Fibroblast of skin of scalp (primary cell): ENCODE measurements around the gene HUNK.
"Not testable (repeated sequence)": the region's sequence is repeated elsewhere in the genome, so short reads cannot be mapped to it uniquely, and the experiment has no call there.

ENCODE experiments used
- DNase-seq: peaks from one replicate; pipeline ENCODE4 v3.0.0-alpha.2; 2013

HUNK gene

GRCh38 chr21:32003411-32003810, 130.6 kb downstream of the HUNK start:
- DNase-seq, result peak; percentile 9

GRCh38 chr21:32004291-32004690, 131.5 kb downstream of the HUNK start:
- peak; percentile 27 for DNase-seq

GRCh38 chr21:32007456-32007855, 134.6 kb downstream of the HUNK start:
- DNase-seq, result peak; percentile 97

GRCh38 chr21:32008714-32009113, 135.9 kb downstream of the HUNK start:
- DNase-seq, result no peak

- no peak for DNase-seq
These were observed 136.4 kb downstream of the HUNK start for GRCh38 chr21:32009263-32009662.

DNA sequence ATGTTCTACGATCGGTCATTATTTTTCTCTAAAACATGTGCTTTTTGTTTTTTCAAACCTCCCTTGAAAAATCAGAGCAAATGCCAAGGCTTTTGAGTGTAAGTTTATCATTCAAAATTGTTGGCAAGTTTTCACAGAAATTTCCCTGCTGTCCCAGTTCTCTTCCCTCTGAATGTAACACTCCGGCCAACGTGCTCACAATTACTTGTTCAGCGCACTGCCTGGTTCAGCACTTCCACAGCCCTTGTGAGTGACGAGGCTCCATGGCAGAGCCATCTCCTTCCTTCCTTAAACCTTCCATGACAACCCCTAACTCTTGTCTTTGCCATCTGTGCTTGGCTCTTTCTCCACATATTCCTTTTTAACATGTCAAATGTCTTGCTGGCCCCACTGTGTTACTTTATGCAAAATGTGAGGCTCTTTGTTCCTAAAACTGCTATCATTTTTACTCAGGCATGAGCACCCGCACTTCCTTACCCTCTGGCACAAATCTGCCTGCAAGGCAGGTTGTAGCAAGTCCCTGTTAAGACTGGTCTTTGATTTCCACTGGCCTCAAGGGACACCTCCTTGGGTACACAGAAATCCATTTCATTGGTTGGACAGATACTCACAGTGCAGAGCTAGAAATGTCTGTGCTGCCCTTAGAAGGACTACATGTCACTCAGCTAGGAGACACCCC, 142.8 kb downstream of the HUNK start:
- DNase-seq, result no peak

DNA sequence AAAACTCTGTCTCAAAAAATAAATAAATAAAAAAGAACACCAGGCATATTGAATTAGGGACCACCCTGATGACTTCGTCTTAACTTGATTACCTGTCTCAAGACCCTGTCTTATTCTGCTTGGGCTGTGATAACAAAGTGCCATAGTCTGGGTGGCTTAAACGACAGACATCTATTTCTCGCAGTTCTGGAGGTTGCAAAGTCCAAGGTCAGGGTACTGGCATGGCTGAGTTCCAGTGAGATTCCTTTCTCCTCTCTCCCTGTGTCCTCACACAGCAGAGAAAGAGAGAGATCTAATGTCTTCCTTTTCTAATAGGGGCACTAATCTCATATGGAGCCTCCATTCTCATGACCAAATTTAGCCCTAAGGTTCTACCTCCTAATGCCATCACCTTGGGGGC, 145.6 kb downstream of the HUNK start:
- no peak for DNase-seq

GRCh38 chr21:32020564-32020963, 147.7 kb downstream of the HUNK start:
- no peak for DNase-seq

DNA sequence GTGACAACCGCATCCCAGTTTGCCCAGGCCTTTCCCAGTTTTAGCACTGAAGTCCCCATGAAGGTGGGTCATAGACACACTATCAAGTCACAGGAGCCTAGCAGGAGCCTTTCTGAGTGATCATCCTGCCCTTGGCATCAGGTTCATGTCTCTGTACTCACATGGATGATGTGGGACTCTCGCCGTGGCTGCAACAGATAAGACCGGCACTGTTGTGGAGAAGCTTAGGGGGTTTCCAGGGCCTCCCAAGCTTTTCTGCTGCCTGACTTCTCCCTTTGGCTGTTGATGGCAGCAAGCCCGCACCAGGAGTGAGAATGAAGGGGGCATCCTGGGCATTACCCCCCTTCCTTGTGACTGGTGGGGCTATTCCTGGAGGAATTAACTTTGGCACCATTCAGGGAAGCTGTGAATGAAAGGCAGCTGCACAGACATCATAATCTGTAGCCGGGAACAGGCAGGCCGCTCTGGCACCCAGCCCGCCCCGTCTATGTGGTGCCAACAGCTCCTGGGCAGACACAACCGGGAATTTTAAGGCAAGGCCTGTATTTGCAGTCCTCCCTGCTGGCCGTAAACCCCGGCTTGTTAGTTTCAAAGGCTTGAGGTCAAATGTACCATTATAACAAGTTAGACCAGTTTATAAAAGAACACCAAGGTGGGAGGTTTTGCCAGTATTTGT, 148.6 kb downstream of the HUNK start:
- DNase-seq, result no peak

DNA sequence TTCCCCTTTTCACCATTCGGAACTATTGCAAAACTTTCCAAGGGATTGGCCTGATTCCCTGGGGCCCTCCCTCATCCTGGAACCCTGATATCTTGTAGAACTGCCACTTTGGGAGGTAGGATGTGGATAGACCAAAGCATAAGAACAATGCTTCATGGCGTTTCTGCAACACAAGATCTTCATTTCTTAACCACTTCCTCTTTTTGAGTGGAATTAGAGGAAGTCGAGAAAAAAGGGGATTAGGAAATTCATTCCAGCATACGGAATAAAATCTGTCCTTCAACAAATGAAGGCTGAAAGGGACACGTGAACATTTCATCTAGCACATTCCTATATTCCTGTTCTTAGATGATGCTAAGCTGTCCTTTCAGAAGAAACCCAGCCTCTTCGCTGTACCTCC, 149.3 kb downstream of the HUNK start:
- DNase-seq, result no peak

DNA sequence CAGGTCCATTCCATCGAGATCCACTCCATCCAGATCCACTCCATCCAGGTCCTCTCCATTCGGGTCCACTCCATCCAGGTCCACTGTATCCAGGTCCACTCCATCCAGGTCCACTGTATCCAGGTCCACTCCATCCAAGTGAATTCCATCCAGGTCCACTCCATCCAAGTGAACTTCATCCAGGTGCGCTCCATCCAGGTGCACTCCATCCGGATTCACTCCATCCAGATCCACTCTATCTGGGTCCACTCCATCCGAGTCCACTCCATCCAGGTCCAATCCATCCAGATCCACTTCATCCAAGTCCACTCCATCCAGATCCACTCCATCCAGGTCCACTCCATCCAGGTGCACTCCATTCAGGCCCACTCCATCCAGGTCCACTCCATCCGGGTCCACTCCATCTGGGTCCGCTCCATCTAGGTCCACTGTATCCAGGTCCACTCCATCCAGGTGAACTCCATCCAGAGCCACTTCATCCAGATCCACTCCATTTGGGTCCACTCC, 157.4 kb downstream of the HUNK start:
- DNase-seq, result no peak

DNA sequence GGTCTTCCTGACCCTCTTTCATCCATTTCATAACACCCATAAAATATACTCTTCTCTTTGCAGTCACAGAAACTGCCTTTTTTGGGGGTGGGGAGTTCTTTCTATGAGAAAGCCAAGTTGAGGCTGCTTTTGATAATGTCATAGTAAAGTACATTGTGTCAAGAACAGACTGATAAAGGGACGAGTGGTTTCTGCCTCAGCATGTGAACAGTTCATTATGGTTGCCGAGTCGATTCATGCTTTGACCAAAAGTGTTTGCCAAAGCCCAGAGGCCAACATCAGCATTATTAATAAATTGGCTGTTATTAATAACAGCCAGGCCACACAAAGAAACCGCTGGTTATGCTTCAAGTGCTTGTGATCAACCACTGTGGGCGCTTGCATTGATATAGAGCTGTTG, 162.0 kb downstream of the HUNK start:
- no peak for DNase-seq

GRCh38 chr21:32035617-32036016, 162.8 kb downstream of the HUNK start:
- no peak for DNase-seq

DNA sequence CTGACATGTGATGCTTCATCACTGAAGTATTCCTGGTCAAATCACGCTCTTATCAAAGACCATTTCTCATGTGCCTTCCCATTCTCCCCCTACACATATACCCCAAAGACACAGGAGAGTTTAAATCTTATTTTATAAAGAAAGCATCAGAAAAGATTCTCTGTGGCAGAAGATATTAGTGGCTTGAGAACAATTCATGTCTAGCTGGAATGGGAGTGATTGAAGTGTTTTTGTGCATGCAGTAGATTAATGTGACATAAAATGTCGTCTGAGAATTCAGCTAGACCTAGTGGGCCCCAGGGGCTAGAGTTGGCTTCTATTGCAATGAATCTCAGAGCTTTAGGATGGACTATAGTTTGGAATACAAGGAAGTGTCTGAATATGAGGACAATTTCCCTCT, 163.9 kb downstream of the HUNK start:
- DNase-seq, result no peak

- not testable (repeated sequence) for DNase-seq
These were observed 165.9 kb downstream of the HUNK start for GRCh38 chr21:32038751-32039150.

- no peak for DNase-seq
These were observed 170.6 kb downstream of the HUNK start for GRCh38 chr21:32043458-32043857.

DNA sequence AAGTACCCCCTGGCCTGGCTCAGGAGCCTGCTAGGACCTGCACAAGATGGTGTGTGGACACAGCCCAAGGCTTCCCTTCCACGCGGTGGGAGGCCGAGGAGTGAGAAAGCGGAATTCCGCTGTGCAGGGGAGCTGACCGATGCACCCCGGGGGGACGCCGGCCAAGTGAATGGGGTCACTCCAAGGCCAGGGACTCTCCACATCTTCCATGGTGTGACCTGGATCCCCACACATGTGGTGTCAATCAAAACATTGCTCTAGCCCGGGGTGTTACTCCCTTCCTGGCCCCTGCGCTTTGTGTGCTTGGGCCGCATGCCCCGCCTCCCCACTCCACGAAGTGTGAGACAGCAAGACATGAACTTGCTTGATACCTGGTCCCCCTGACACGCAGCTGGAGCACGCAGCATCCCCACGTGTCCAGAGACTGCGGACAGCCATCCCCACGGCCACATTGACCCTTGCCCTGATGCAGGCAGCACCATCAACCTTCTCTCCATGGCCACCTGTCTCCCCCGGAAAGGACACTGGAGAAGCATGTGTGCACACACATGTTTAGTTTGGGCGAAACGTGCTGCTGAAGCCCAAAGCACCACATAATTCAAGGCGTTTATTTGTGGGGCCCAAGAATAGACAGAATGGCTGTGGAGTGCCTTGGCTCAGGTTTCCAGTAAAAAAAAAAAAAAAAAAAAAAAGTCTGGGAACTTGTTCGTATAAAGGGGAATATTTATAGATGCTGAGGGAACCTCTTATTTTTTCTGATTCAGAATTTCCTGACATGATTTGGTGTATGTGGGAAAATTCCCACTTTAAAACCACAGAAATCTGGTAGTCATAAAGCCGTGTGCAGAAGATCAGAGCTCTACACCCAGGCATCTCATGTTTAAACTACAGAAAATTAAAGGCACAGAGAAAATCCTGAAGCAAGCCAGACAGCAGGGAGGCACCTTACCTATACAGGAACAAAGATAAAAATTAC, 171.7 kb downstream of the HUNK start:
- DNase-seq, result peak; percentile 84

DNA sequence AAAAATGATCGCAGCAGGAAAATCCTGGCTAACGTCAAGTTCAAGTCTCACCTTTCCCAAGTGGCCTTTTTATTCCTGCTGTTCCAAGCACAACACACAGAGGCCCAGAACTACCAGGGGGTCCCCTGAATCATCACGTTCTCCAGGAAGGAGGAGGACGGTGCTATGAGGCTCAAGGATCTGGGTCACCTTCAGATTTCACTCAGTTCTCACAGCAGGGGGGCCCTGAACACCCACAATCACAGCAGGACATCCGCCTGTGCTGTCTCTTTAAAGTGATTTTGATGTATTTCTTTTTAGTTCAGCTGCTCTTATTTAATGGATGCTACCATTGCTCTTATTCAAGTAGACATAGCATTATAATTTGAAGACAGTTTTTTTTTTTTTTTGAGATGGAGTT, 173.4 kb downstream of the HUNK start:
- peak; percentile 19 for DNase-seq

GRCh38 chr21:32048353-32048752, 175.5 kb downstream of the HUNK start:
- DNase-seq, result peak; percentile 67
